Gastroesophageal sphincter (tissue), 3 donors: Measurements from ENCODE around the gene INO80E.

Source experiments
- CTCF ChIP-seq, 4 experiments: fragments of 200-600 bp in 2 of 4; fragments of 450-650 bp in 2 of 4; sonication (generic) in 1 of 4; IDR thresholded peaks; one replicate each; pipeline ENCODE4 v1.5.1; 2017 to 2019; ENCODE audit warnings: antibody characterized with exemption in 4 of 4, mild to moderate bottlenecking in 2 of 4, moderate library complexity in 2 of 4
- EP300 ChIP-seq: sonication (generic); formaldehyde crosslinking; IDR thresholded peaks from one replicate; pipeline ENCODE4 v1.6.1; 2017; ENCODE audit warnings: antibody characterized with exemption, mild to moderate bottlenecking
- POLR2A ChIP-seq, 2 donors: fragments of 450-650 bp; IDR thresholded peaks; one replicate each; pipeline ENCODE4 v1.6.1; 2017; ENCODE audit warnings: antibody characterized with exemption in 2 of 2, mild to moderate bottlenecking in 2 of 2, moderate library complexity in 1 of 2

GRCh38 chr16:30006095-30006473 is 10.0 kb downstream of the INO80E start:
- no peak for TF ChIP-seq CTCF (IDR thresholded peaks at IDR 0.05)
- no peak for TF ChIP-seq POLR2A (IDR thresholded peaks at IDR 0.05)
- no peak for TF ChIP-seq EP300
